IMR-90 (cell line): ENCODE measurements around the gene SPATS2L. TPM values are rescaled to one million over a fixed set of nuclear protein-coding genes. Genes with fewer than 3 reads are reported as not detected.

Experiments used
- ATAC-seq: fragments of 200-7000 bp; cut with Tn5 transposase; 2 replicates; pipeline ENCODE4 v1.9.1; 2020; ENCODE audit warnings: low read depth, mild to moderate bottlenecking, moderate library complexity
- BruUV-seq: library from RNA; stranded (reverse); fragments of 400-500 nt; replicated peaks from 2 replicates; lab custom pipeline; 2021; lab: Mats Ljungman, UMichigan
- CTCF ChIA-PET: fragments of 300-600 bp; formaldehyde crosslinking; extraction: SDS; loops from one replicate; lab custom pipeline; 2021; ENCODE audit warnings: antibody characterized with exemption; lab: Yijun Ruan, JAX
- POLR2A ChIA-PET: fragments of 300-600 bp; sonication (Branson Sonifier 250); formaldehyde crosslinking; loops from one replicate; lab custom pipeline; 2022; ENCODE audit warnings: antibody characterized with exemption; ENCODE audit not compliant: unreplicated experiment; lab: Charles Lee
- DNase-seq: peaks from one replicate; pipeline ENCODE4 v3.0.0; 2013
- H2AFZ ChIP-seq: replicated peaks from 2 replicates; pipeline ENCODE3; 2013; ENCODE audit warnings: low read length, mild to moderate bottlenecking; ENCODE audit not compliant: poor library complexity
- H2AK5ac ChIP-seq: 2 replicates; pipeline ENCODE4 v1.6.1; 2013; ENCODE audit warnings: low read depth, low read length, inconsistent platforms
- H2AK9ac ChIP-seq: replicated peaks from 2 replicates; pipeline ENCODE3; 2013; ENCODE audit warnings: mild to moderate bottlenecking, low read depth, low read length, moderate library complexity; ENCODE audit not compliant: poor library complexity
- H2BK120ac ChIP-seq: 2 replicates; pipeline ENCODE4 v1.6.1; 2013; ENCODE audit warnings: low read depth, low read length, inconsistent platforms
- H2BK15ac ChIP-seq: 3 replicates; pipeline ENCODE4 v1.6.1; 2013; ENCODE audit warnings: low read depth, low read length, inconsistent platforms
- H2BK20ac ChIP-seq: 2 replicates; pipeline ENCODE4 v1.6.1; 2013; ENCODE audit warnings: low read depth, mild to moderate bottlenecking, inconsistent platforms, low read length, moderate library complexity
- H2BK5ac ChIP-seq: 2 replicates; pipeline ENCODE4 v1.6.1; 2013; ENCODE audit warnings: mild to moderate bottlenecking, low read depth, low read length, inconsistent platforms; ENCODE audit not compliant: poor library complexity, severe bottlenecking
- H3K14ac ChIP-seq: replicated peaks from 2 replicates; pipeline ENCODE4 v1.6.1; 2013; ENCODE audit warnings: low read depth, low read length, inconsistent platforms
- H3K18ac ChIP-seq: 2 replicates; pipeline ENCODE4 v1.6.1; 2013; ENCODE audit warnings: low read depth, low read length, control low read depth
- H3K23ac ChIP-seq: 2 replicates; pipeline ENCODE4 v1.6.1; 2013; ENCODE audit warnings: low read depth, low read length, inconsistent platforms
- H3K27ac ChIP-seq: 2 replicates; pipeline ENCODE4 v1.5.1; 2013; ENCODE audit warnings: mild to moderate bottlenecking, control low read depth, low read length; ENCODE audit not compliant: insufficient read depth
- H3K27me3 ChIP-seq: 2 replicates; pipeline ENCODE4 v1.6.1; 2013; ENCODE audit warnings: low read length; ENCODE audit not compliant: control insufficient read depth, insufficient read depth
- H3K36me3 ChIP-seq: 2 replicates; pipeline ENCODE4 v1.6.1; 2013; ENCODE audit warnings: low read length, mixed read lengths; ENCODE audit not compliant: control insufficient read depth, insufficient read depth
- H3K4ac ChIP-seq: 2 replicates; pipeline ENCODE4 v1.6.1; 2013; ENCODE audit warnings: low read depth, low read length, inconsistent platforms
- H3K4me1 ChIP-seq: 2 replicates; pipeline ENCODE4 v1.6.1; 2013; ENCODE audit warnings: low read length, mixed read lengths; ENCODE audit not compliant: control insufficient read depth, insufficient read depth
- H3K4me2 ChIP-seq: 2 replicates; pipeline ENCODE4 v1.6.1; 2013; ENCODE audit warnings: low read depth, mild to moderate bottlenecking, control low read depth, low read length, moderate library complexity
- H3K4me3 ChIP-seq: 2 replicates; pipeline ENCODE4 v1.5.1; 2013; ENCODE audit warnings: low read depth, mild to moderate bottlenecking, control low read depth, low read length, moderate library complexity; ENCODE audit not compliant: insufficient read depth
- H3K56ac ChIP-seq: 2 replicates; pipeline ENCODE4 v1.6.1; 2013; ENCODE audit warnings: low read length, inconsistent platforms; ENCODE audit not compliant: insufficient read depth; ENCODE audit errors: extremely low read depth
- H3K79me1 ChIP-seq, 2 experiments: 2 replicates each; pipeline ENCODE4 v1.6.1; 2013; ENCODE audit warnings: low read length in 2 of 2, inconsistent platforms in 1 of 2, low read depth in 1 of 2
- H3K9ac ChIP-seq: 2 replicates; pipeline ENCODE4 v1.6.1; 2013; ENCODE audit warnings: low read depth, low read length, control low read depth
- H3K9me1 ChIP-seq: 2 replicates; pipeline ENCODE4 v1.6.1; 2013; ENCODE audit warnings: low read length, inconsistent platforms; ENCODE audit not compliant: insufficient read depth
- H3K9me3 ChIP-seq: 2 replicates; pipeline ENCODE4 v1.6.1; 2013; ENCODE audit warnings: low read length; ENCODE audit not compliant: control insufficient read depth, insufficient read depth
- H4K20me1 ChIP-seq: 2 replicates; pipeline ENCODE4 v1.6.1; 2013; ENCODE audit warnings: low read length, inconsistent platforms; ENCODE audit not compliant: insufficient read depth
- H4K5ac ChIP-seq: 2 replicates; pipeline ENCODE4 v1.6.1; 2013; ENCODE audit warnings: mild to moderate bottlenecking, low read depth, low read length, control low read depth
- H4K8ac ChIP-seq, 2 experiments: 2 replicates each; pipeline ENCODE4 v1.6.1; 2013; ENCODE audit warnings: low read depth in 2 of 2, low read length in 2 of 2, control low read depth in 1 of 2, inconsistent platforms in 1 of 2
- H4K91ac ChIP-seq: 2 replicates; pipeline ENCODE4 v1.6.1; 2013; ENCODE audit warnings: low read depth, low read length, inconsistent platforms; ENCODE audit not compliant: insufficient read depth
- BHLHE40 ChIP-seq: fragments of 150-350 bp; IDR thresholded peaks from 2 replicates; pipeline ENCODE4 v1.6.1; 2016; ENCODE audit warnings: mild to moderate bottlenecking, low read depth, low read length
- CEBPB ChIP-seq: IDR thresholded peaks from 2 replicates; pipeline ENCODE4 v1.6.1; 2012; ENCODE audit warnings: low read depth, low read length, improper control_type of control experiment
- CHD1 ChIP-seq: IDR thresholded peaks from 2 replicates; pipeline ENCODE4 v1.6.1; 2012; ENCODE audit warnings: low read depth, low read length, improper control_type of control experiment
- CTCF ChIP-seq: conservative IDR thresholded peaks from 2 replicates; pipeline ENCODE4 v1.5.1; 2012; ENCODE audit warnings: mild to moderate bottlenecking, low read depth, low read length, improper control_type of control experiment
- ELK1 ChIP-seq: fragments of 150-350 bp; IDR thresholded peaks from 2 replicates; pipeline ENCODE4 v1.6.1; 2016; ENCODE audit warnings: low read depth, mild to moderate bottlenecking, low read length, moderate library complexity, borderline replicate concordance
- FOS ChIP-seq: fragments of 150-350 bp; IDR thresholded peaks from 2 replicates; pipeline ENCODE4 v1.6.1; 2016; ENCODE audit warnings: low read depth, low read length
- MAFK ChIP-seq: IDR thresholded peaks from 2 replicates; pipeline ENCODE4 v1.6.1; 2012; ENCODE audit warnings: low read depth, low read length, improper control_type of control experiment
- MAZ ChIP-seq: IDR thresholded peaks from 2 replicates; pipeline ENCODE4 v1.6.1; 2012; ENCODE audit warnings: low read depth, mild to moderate bottlenecking, low read length, improper control_type of control experiment, moderate library complexity, borderline replicate concordance
- MXI1 ChIP-seq: IDR thresholded peaks from 2 replicates; pipeline ENCODE4 v1.6.1; 2012; ENCODE audit warnings: low read depth, mild to moderate bottlenecking, low read length, moderate library complexity, borderline replicate concordance
- NFE2L2 ChIP-seq: fragments of 150-350 bp; IDR thresholded peaks from 2 replicates; pipeline ENCODE4 v1.6.1; 2016; ENCODE audit warnings: low read depth, mild to moderate bottlenecking, low read length
- POLR2A ChIP-seq: IDR thresholded peaks from 2 replicates; pipeline ENCODE4 v1.6.1; 2012; ENCODE audit warnings: mild to moderate bottlenecking, low read depth, low read length
- RAD21 ChIP-seq: IDR thresholded peaks from 2 replicates; pipeline ENCODE4 v1.6.1; 2012; ENCODE audit warnings: low read length, improper control_type of control experiment
- RCOR1 ChIP-seq: IDR thresholded peaks from 2 replicates; pipeline ENCODE4 v1.6.1; 2012; ENCODE audit warnings: mild to moderate bottlenecking, low read length, improper control_type of control experiment; ENCODE audit not compliant: insufficient replicate concordance
- RFX5 ChIP-seq: IDR thresholded peaks from 2 replicates; pipeline ENCODE4 v1.8.0; 2012; ENCODE audit warnings: low read depth, mild to moderate bottlenecking, low read length, moderate library complexity
- SMC3 ChIP-seq: fragments of 150-350 bp; IDR thresholded peaks from 2 replicates; pipeline ENCODE4 v1.6.1; 2016; ENCODE audit warnings: low read depth, mild to moderate bottlenecking, antibody characterized with exemption, low read length, moderate library complexity
- USF2 ChIP-seq: fragments of 150-350 bp; IDR thresholded peaks from 2 replicates; pipeline ENCODE4 v1.6.1; 2017; ENCODE audit warnings: mild to moderate bottlenecking, antibody characterized with exemption, low read length, low read depth
- WGBS, 2 experiments: methylation state at CpG; one replicate each; pipeline versions ENCODE4 v1.1.5 to v1.1.7; 2013; ENCODE audit warnings: missing lambda C conversion rate in 2 of 2; ENCODE audit not compliant: insufficient read length in 1 of 2; ENCODE audit errors: extremely low coverage in 2 of 2; 5-methylcytosine and 5-hydroxymethylcytosine counted together
- dilution Hi-C: fragments of 300-500 bp; cut with HindIII; formaldehyde crosslinking; loops from one replicate; pipeline ENCODE4 v1.14.3; 2018; ENCODE audit warnings: low sequenced_read_pairs; ENCODE audit not compliant: unreplicated experiment
- in situ Hi-C: fragments of 300-500 bp; cut with MboI; formaldehyde crosslinking; loops from 3 replicates; pipeline ENCODE4 v1.14.3; 2019; ENCODE audit warnings: low sequenced_read_pairs, inconsistent platforms, mixed read lengths
- intact Hi-C: fragments of 100-400 bp; cut with micrococcal nuclease; formaldehyde crosslinking; loops from 2 replicates; pipeline ENCODE4 v1.10.0; 2022
- polyA plus RNA-seq, 3 experiments: library from polyadenylated mRNA; depleted of rRNA; stranded (reverse); fragments of >200 nt; gene quantifications; 2 replicates each; pipeline ENCODE4 v1.2.3, GENCODE V29; 2012; ENCODE audit warnings: low replicate concordance in 1 of 3
- total RNA-seq: library from RNA; depleted of rRNA; stranded (reverse); fragments of >200 nt; gene quantifications from 2 replicates; pipeline ENCODE4 v1.2.3, GENCODE V29; 2012

Gene SPATS2L
- total and polyA plus RNA-seq, 2 of the 4 experiments (the other 2 are of a cell fraction), result 118 to 155 TPM

GRCh38 chr2:200414367-200414766 lies 107.9 kb downstream of the SPATS2L start:
- H2BK5ac ChIP-seq, result no peak overlapping the region
- WGBS, 2 experiments, result no CpG with 5 or more reads among the region's 5 CpGs
- H3K27ac ChIP-seq, result no peak overlapping the region
- no peak overlapping the region for H4K5ac ChIP-seq
- no peak overlapping the region for H4K91ac ChIP-seq
- H3K18ac ChIP-seq, result no peak overlapping the region
- CTCF ChIA-PET, result no interaction called here
- no peak overlapping the region for H3K4me2 ChIP-seq
- no peak overlapping the region for H2BK15ac ChIP-seq
- H3K4ac ChIP-seq, result no peak overlapping the region
- in situ Hi-C loops, result no loop called here
- TF ChIP-seq RFX5 (no peak), NFE2L2 (no peak), ELK1 (no peak), BHLHE40 (no peak), RCOR1 (no peak), CEBPB (no peak), MXI1 (no peak), USF2 (no peak), MAZ (no peak), CHD1 (no peak), RAD21 (no peak), FOS (no peak), POLR2A (no peak), CTCF (no peak), SMC3 (no peak), MAFK (no peak)
- H2BK120ac ChIP-seq, result no peak overlapping the region
- no peak for DNase-seq
- H3K56ac ChIP-seq, result no peak overlapping the region
- no peak overlapping the region for H4K8ac ChIP-seq
- H2BK20ac ChIP-seq, result no peak overlapping the region
- no peak overlapping the region for H3K4me3 ChIP-seq
- peaks cover 7% of the 10 kb centered on the region for H3K4me1 ChIP-seq
- H2AK5ac ChIP-seq, result no peak overlapping the region
- H3K9me1 ChIP-seq, result peaks cover 10% of the 10 kb centered on the region; the same call in 1 of the 2 replicates
- H3K27me3 ChIP-seq, result no peaks in the 10 kb centered on the region
- H4K20me1 ChIP-seq, result no peaks in the 10 kb centered on the region
- H3K23ac ChIP-seq, result no peak overlapping the region
- H3K9ac ChIP-seq, result no peak overlapping the region
- dilution Hi-C loops, result no loop called here
- no peak overlapping the region for H3K14ac ChIP-seq
- H2AFZ ChIP-seq, result no peak overlapping the region
- intact Hi-C loops, result no loop called here
- H2AK9ac ChIP-seq, result no peak overlapping the region
- H3K9me3 ChIP-seq, result no peaks in the 10 kb centered on the region
- BruUV-seq, result no TSS peak
- H3K36me3 ChIP-seq, result peaks cover 24% of the 10 kb centered on the region
- ATAC-seq, result no peak
- H3K79me1 ChIP-seq, result peaks cover 34 to 62% of the 10 kb centered on the region in 2 experiments
- POLR2A ChIA-PET, result interaction anchor here (0.6 kb wide), 1 partner anchor 997 kb away, joined by 3 read pairs; no protein-coding TSS in a partner anchor
